ENCODE data around the gene KRTAP5-1.

Gene KRTAP5-1

GRCh38 chr11:1560649-1561251 lies 24.3 kb downstream of the KRTAP5-1 start:
- H3K36me3 ChIP-seq (ENCODE audit: control insufficient read depth, insufficient read depth, low read length), result no peaks in the 10 kb centered on the region
- H3K4me3 ChIP-seq (replicated peaks; ENCODE audit: low read depth, low read length), result no peak overlapping the region
- DNase-seq (ENCODE audit: extremely low read depth, insufficient read length), result no peak
- no peaks in the 10 kb centered on the region; the same call in none of the 2 replicates for H3K27me3 ChIP-seq (replicated peaks; ENCODE audit: control insufficient read depth, insufficient read depth, low read length)
- TF ChIP-seq, protein P1, sequence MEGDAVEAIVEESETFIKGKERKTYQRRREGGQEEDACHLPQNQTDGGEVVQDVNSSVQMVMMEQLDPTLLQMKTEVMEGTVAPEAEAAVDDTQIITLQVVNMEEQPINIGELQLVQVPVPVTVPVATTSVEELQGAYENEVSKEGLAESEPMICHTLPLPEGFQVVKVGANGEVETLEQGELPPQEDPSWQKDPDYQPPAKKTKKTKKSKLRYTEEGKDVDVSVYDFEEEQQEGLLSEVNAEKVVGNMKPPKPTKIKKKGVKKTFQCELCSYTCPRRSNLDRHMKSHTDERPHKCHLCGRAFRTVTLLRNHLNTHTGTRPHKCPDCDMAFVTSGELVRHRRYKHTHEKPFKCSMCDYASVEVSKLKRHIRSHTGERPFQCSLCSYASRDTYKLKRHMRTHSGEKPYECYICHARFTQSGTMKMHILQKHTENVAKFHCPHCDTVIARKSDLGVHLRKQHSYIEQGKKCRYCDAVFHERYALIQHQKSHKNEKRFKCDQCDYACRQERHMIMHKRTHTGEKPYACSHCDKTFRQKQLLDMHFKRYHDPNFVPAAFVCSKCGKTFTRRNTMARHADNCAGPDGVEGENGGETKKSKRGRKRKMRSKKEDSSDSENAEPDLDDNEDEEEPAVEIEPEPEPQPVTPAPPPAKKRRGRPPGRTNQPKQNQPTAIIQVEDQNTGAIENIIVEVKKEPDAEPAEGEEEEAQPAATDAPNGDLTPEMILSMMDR (IDR thresholded peaks at IDR 0.05; ENCODE audit: insufficient read depth, low read length, poor library complexity, severe bottlenecking), result no peak

GRCh38 chr11:1560002-1560648 lies 25.0 kb downstream of the KRTAP5-1 start:
- Histone ChIP-seq H3K36me3 (ENCODE audit: control insufficient read depth, insufficient read depth, low read length) (no peaks in the 10 kb centered on the region), H3K4me3 (replicated peaks; ENCODE audit: low read depth, low read length) (no peak overlapping the region), H3K27me3 (replicated peaks; ENCODE audit: control insufficient read depth, insufficient read depth, low read length) (no peaks in the 10 kb centered on the region; the same call in none of the 2 replicates)
- no peak for DNase-seq (ENCODE audit: extremely low read depth, insufficient read length)
- TF ChIP-seq, protein P1 (IDR thresholded peaks at IDR 0.05; ENCODE audit: insufficient read depth, low read length, poor library complexity, severe bottlenecking), result no peak

DNA sequence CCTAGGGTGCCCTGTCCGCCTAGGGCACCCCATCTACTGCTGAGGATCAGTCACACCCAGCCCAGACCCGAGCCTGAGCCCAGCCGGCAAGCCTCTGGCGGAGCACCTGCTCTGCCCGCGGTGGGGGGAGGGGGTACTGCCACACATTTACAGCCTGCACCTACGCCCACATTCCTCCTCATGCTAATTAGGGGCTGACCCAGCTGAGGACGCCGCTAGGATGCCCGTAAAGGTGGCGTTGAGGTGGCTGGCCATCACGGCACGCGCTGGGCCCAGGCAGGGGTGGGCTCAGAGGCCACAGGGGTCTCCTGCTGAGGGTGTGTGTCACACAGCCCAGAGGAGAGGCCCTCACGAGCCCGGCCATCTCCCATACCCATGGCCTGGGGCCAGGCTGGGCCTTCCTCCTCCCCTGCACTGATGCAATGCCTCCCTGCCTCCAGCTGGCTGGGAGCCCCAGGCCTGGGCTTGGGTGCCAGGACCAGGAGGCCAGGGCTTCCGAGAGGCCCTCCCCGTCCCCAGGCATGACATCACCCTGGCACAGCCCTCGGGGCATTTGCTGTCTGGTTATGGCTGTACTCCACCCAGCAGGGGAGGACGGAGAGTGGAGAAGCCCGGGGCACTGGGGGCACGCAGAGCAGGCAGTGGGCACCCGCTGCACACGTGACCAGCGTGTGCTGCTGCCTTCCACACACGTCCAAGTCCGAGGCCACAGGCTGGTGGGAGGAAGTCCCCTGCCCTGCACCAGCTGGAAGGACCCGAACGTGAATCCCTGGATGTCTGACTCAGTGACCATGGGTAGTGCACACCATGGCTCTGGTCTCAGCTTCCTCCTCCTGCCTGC lies 25.8 kb downstream of the KRTAP5-1 start:
- TF ChIP-seq, protein P1 (IDR thresholded peaks at IDR 0.05; ENCODE audit: insufficient read depth, low read length, poor library complexity, severe bottlenecking), result no peak
- no peaks in the 10 kb centered on the region; the same call in 1 of the 2 replicates for H3K27me3 ChIP-seq (replicated peaks; ENCODE audit: control insufficient read depth, insufficient read depth, low read length)
- no peak for DNase-seq (ENCODE audit: extremely low read depth, insufficient read length)
- no peaks in the 10 kb centered on the region for H3K36me3 ChIP-seq (ENCODE audit: control insufficient read depth, insufficient read depth, low read length)
- H3K4me3 ChIP-seq (replicated peaks; ENCODE audit: low read depth, low read length), result no peak overlapping the region

- Histone ChIP-seq H3K36me3 (ENCODE audit: control insufficient read depth, insufficient read depth, low read length) (no peaks in the 10 kb centered on the region), H3K27me3 (replicated peaks; ENCODE audit: control insufficient read depth, insufficient read depth, low read length) (no peaks in the 10 kb centered on the region; the same call in 1 of the 2 replicates), H3K4me3 (replicated peaks; ENCODE audit: low read depth, low read length) (no peak overlapping the region)
- TF ChIP-seq, protein P1 (IDR thresholded peaks at IDR 0.05; ENCODE audit: insufficient read depth, low read length, poor library complexity, severe bottlenecking), result no peak
- DNase-seq (ENCODE audit: extremely low read depth, insufficient read length), result no peak
Observed at GRCh38 chr11:1558775-1559110, 26.3 kb downstream of the KRTAP5-1 start.

- DNase-seq (ENCODE audit: extremely low read depth, insufficient read length), result no peak
- TF ChIP-seq, protein P1 (IDR thresholded peaks at IDR 0.05; ENCODE audit: insufficient read depth, low read length, poor library complexity, severe bottlenecking), result no peak
- H3K27me3 ChIP-seq (replicated peaks; ENCODE audit: control insufficient read depth, insufficient read depth, low read length), result no peaks in the 10 kb centered on the region; the same call in 1 of the 2 replicates
- no peak overlapping the region for H3K4me3 ChIP-seq (replicated peaks; ENCODE audit: low read depth, low read length)
- H3K36me3 ChIP-seq (ENCODE audit: control insufficient read depth, insufficient read depth, low read length), result no peaks in the 10 kb centered on the region
Observed at GRCh38 chr11:1557904-1558774, 26.9 kb downstream of the KRTAP5-1 start.

All from GM06990 (cell line).